Peyer's patch (tissue), 4 donors: ENCODE measurements around the gene PRPF6.

ENCODE experiments used
- POLR2A ChIP-seq, 2 donors: fragments of 450-650 bp; IDR thresholded peaks; one replicate each; pipeline ENCODE4 v1.5.1; 2017; ENCODE audit warnings: antibody characterized with exemption in 2 of 2, mild to moderate bottlenecking in 2 of 2, moderate library complexity in 2 of 2
- TF ChIP-seq, protein P1 (sequence below), 6 experiments: fragments of 450-650 bp in 4 of 6; fragments of 200-600 bp in 2 of 6; sonication (generic) in 1 of 6; IDR thresholded peaks; one replicate each; pipeline ENCODE4 v1.5.1; 2017 to 2019; ENCODE audit warnings: antibody characterized with exemption in 6 of 6, mild to moderate bottlenecking in 3 of 6, moderate library complexity in 1 of 6

DNA sequence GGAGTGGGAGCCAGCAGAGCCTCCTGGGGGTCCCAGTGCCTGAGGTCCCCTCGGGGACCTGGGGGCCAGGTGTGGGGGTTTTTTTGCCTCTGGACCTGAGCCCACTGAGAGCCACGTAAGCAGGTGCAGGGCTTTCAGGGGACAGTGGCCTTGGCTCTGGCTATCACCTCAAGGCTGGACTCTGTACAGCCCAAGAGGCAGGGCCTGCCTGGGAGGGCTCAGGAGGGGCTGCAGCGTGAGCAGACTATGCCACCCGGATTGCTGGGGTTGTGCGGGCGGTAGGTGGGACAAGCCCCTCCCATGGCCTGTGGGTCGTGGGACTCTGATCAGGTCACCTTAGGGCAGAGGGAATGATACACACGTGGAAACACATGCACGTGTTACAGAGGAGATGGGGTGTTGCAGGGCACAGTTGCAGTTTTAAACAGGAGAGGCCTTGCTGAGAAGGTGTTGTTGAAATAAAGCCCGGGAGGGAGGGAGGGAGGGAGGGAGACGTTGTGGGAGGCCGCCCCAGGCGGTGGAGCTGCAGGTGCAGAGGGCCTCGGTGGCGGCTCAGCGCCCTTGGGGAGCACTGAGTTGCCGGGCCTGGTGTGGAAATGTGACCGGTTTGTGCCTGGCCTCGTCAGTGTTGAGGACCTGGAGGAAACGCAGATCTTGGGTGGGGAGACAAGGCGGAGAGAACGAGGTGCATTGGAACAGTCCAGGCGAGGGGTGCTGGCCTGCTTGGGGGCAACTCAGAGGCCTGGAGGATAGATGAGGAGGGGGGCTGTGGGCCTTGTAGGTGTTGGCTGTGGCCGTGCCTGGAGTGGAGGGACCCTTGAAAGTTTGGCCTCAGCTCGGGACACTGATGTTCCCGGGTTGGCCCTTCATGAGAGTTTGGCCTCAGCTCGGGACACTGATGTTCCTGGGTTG, 84.4 kb downstream of the PRPF6 start:
- TF ChIP-seq, protein P1, sequence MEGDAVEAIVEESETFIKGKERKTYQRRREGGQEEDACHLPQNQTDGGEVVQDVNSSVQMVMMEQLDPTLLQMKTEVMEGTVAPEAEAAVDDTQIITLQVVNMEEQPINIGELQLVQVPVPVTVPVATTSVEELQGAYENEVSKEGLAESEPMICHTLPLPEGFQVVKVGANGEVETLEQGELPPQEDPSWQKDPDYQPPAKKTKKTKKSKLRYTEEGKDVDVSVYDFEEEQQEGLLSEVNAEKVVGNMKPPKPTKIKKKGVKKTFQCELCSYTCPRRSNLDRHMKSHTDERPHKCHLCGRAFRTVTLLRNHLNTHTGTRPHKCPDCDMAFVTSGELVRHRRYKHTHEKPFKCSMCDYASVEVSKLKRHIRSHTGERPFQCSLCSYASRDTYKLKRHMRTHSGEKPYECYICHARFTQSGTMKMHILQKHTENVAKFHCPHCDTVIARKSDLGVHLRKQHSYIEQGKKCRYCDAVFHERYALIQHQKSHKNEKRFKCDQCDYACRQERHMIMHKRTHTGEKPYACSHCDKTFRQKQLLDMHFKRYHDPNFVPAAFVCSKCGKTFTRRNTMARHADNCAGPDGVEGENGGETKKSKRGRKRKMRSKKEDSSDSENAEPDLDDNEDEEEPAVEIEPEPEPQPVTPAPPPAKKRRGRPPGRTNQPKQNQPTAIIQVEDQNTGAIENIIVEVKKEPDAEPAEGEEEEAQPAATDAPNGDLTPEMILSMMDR (IDR thresholded peaks at IDR 0.05) = no peak
- TF ChIP-seq POLR2A (IDR thresholded peaks at IDR 0.05) = no peak
